HG03575 (cell line): Measurements from ENCODE around the gene ABCA13.

Experiments
- ATAC-seq: cut with Tn5 transposase; IDR thresholded peaks from one replicate; pipeline ENCODE4 v1.9.1; 2021; ENCODE audit not compliant: unreplicated experiment, insufficient number of reproducible peaks, low FRiP score; ENCODE audit errors: extremely low read depth

Gene ABCA13

DNA sequence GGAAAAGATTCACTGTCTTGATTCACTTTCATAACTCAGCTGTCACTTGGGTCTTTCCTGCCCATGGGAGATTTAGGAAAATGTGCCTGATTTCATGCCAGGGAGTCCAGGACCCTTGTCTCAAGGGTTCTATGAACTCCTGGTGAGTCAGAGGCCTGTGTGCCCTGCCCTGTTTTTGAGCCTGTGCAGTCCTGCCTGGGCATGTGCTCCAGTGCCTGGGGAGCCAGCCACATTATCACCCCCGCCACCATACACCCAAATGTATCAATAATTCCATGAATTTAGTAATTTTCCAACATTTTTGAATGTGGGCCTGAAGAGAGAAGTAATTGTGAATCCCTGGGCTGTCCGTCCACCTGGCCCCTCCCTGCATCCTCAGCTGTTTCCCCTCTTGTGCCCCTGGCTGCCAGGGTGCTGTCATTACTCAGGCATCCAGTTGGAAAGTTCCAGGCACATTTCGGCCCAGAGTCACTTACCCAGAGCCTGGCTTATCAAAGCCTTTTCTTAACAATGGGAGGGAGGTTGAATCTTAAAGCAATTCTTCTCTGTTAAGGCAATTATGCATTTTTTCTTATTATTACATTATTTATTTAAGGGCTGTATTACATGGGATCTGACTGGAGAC is 465.2 kb downstream of the ABCA13 start:
- ATAC-seq, result no peak

DNA sequence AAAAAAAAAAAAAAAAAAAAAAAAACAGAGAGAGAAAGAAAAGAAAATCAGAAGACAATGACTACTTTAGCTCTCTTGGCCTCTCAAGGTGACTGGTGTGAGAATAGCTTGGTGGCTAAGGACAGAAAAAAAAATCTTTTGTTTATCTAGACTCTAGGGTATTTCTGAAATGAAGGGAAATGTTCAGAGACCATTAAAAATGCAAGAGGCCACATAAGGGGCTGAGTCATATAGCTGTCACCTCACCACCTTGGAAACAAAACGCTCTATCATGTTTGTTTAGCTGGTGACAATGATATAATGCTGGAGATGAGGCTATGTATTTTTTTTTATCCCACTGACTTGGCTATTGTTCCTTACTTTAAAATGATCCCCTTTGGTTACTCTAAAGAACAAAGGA is 466.1 kb downstream of the ABCA13 start:
- ATAC-seq, result peak; percentile 46

DNA sequence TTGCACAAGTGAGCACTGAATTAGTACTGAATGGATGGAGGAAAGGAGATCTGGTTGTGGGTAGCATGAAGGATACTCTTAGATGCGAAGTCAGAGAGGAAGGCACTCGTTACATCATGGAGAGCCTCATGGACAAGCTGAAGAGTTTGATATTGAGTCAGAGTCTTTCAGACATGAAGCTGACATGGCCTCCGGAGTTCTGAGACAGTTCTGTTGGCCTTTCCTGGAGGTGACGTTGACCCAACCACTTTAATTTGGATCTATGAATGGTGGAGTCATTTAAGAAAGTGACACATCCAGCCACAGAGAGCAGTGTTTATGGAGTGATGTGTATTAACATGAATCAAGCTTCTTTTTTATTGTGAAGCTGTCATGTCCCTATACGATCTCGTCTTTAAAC is 466.8 kb downstream of the ABCA13 start:
- ATAC-seq, result no peak

DNA sequence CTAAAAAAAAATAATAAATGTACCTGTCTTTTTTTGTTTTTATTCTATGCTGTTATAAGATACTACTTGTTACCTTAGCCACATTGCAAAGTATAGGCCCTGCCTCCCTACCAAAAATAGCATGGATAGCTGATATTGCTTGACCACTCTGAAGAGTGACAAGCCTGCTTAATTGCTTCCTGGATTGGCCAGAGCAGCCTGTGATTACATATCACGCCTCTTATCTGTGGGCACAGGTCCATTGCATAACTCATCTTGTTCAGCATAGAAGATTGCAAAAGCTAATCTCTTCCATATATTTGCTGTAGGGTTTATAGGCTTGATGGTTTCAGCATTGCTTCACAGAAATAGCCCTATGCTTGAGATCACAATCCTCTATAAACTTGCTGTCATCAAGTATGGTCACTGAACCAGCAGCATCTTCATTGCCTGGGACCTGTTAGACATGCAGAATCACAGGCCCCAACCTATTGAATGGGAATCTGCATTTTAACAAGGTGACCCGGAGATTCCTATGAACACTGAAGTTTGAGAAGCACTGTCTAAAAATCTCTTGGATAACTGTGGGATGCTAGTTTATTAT is 472.3 kb downstream of the ABCA13 start:
- no peak for ATAC-seq

DNA sequence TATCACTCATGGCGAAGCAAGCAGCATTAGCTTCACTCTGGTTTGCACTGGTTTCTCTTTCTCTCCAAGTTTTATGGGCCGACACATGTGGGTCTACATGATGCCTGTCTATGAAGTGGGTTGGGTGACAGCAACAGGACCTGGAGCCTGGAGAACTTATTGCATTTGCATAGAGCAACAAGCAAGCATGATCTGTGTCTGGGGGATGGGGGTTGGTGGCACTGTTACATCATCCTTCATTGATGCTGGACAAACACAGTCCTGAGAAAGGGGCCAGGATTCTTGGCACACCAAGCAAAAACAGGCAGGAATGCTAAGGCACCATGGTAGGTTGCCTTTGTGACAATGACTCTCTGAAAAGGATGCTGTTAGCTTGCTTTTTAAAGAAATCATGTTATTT is 486.9 kb downstream of the ABCA13 start:
- ATAC-seq, result no peak

DNA sequence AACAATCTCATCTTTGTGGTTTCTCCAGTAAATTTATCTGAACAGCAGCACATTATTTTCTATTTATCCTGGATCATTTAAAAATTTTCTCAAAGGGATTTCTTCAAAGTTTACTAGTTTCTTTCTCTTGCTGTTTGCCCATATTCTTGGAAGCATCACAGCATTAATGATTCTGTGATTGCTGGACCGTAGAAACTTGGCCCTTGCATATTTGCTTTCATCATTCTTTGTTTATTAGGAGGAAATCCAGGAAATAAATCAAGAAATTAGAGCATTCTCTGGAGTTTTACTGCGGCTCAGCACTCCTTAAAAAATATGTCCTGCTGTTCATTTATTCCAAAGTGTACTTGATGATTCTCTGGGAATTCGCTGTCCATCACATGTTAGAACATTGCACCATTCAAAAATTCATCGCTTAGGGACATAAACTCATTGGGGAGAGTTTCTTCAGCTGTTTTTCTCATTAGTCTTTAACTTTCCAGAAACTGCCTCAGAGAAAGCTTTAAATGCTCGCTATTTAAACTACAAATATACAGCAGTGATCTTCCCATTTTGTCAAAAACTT is 489.1 kb downstream of the ABCA13 start:
- ATAC-seq, result no peak

DNA sequence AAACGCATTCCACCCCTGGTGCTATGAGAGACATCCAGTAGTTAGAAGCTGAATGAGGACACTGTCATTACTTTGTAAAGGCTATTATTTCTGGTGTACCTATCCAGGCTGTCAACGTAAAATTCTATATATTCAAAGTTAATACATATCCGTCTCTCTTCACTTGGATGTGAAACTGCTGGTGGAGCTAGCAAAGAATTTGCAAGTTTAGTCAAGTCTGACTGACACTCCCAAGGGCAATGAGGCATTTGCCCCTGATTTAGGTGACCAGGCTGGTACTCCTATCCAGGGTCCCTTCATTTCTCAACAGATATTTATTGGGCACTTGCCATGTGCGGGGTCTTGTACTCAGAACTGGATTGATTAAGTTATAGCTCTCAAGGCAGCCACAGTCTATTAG is 493.0 kb downstream of the ABCA13 start:
- ATAC-seq, result no peak

DNA sequence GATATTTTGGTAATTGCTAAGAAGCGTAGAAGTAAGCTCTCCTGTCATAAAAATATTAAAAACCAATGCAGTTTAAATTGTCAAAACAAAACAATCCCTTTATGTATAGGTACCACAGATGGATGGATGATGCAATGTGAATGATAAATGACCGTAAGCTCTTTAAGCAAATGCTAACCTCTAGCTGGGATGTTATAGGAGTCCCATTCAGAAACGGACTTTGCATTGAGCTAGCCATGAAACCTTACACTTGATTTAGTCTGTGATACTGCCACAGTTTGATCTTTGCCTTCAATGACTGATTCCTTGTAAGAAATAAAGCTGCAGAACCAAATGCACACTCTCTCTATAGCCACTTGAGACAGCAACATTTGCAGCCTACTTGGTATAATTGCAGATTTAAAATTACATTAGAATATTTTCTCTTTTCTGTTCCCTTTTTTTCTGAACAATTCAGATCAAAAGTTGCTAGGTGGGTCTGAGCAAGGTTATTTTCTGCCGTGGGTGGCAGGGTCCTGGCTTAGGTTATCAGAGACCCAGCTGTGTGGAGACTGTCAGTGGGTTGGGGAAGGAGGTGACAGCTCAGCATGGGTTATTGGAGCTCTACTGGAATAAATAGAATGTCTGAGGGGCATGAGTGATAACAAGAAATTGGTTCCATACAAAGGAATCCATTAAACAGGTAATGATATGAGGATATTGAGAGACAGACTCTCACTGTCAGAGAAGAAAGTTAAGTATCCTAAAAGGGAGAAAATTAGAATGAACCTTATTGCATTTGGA is 494.3 kb downstream of the ABCA13 start:
- no peak for ATAC-seq

DNA sequence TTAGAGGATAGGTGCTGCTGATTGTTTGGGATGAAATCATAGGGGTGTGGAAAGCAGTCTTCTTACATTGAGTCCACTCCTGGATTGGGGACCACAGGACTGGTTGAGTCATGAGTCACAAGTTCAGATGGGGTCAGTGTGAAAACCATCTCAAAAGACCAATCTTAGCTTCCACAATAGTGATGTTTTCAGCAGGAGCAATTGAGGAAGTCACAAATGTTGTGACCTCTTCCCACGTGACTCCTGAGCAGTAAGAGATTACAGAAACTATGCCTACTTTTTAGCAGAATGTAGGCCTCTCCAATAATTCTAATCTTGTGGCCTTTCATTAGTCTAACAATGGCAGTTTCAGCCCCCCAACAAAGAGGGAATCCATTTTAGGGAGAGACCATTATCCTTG is 496.1 kb downstream of the ABCA13 start:
- no peak for ATAC-seq

DNA sequence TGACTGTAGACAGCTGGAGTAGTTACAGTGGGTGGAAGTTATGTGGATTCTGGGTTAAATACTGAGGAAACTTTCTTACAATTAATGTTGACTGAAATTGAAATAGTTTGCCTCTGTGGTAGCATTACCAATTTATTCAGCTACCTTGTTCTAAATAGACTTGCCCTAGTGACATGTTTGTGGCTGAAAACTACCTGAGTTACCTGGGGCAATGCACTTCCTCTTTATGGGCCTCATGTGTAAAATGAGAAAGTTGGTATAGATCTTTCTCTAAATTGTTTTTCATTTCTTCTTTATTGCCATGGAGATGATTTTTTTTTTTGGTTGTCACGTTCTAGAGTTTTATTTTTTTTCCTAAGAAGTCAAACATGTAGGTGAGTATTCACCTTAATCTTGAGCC is 500.4 kb downstream of the ABCA13 start:
- ATAC-seq, result no peak

DNA sequence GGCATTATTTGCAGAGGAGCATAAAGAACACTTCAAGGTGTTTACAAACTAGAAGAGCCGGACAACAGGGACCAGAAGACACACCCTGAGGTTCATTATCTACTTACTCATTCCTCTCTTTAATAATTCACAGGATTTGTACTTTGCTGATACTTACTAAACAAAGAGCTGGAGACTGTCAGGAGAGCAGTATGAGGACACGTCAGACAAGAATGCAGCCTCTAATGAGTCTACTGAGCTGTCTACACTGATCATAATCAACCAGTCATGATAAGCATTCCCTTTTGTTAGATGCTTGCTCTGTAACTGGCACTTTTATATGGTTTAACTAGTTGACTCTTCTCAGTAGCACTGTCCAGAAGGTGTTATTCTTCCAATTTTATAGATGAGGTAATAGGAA is 509.7 kb downstream of the ABCA13 start:
- no peak for ATAC-seq

DNA sequence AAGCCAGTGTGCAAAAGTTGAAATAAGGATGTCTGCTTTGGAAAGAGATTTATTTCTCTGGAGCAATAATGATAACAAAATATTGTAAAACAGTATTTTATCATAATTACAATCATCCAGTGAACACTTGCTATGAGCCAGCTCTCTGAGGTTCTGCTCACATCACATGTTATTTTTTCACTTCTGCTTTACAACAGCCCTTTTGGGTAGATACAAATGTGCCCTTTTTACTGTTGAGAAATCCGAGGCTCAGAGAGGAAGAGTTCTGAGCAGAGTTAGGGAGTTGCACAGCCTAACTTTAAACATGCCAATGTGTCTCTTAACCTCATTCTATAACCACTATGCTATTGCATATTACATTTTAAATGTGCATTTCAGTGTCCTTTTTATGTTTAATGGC is 520.5 kb downstream of the ABCA13 start:
- ATAC-seq, result no peak
